HG03095 (cell line): ENCODE measurements around the gene FGF8.

Experiments used
- ATAC-seq: cut with Tn5 transposase; IDR thresholded peaks from one replicate; pipeline ENCODE4 v1.9.1; 2021; ENCODE audit warnings: moderate library complexity; ENCODE audit not compliant: unreplicated experiment

The FGF8 gene

GRCh38 chr10:101741938-101742337 is 34.0 kb downstream of the FGF8 start:
- ATAC-seq: no peak

DNA sequence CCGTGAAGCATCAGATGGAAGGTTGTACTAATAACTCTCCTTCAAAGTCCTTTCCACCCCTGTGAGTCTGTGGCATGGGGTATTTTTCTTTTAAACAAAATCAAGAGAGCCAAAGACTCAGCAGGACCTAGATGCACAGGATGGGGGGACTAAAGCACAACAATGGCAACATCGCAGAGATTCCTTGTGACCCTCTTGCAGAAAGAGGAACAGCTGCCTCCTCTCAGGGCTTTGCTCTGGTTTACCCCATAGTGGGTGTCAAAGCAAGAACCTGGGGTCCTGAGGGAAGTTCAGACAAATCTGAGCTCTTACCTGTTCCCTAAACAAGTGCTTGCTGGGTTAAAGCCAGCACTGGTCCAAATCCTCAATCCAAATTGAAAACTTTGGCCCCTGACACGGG is 39.2 kb downstream of the FGF8 start:
- no peak for ATAC-seq

DNA sequence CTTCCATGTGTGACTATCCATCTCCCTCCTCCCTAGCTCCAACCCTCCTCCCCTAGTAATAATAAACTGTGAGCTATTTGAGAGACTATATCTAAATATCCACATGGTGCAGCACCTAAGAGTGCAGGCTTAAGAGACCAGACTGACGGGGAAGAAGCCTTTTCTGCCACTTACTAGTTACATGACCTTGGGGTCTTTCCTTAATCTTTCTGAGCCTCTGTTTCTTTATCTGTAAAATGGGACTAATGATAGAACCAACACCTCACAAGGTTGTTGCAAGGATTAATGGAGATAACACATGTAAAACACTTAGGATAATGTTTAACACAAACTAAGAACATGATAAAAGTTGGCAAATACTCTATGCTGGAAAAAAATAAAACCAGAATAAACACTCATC is 43.8 kb downstream of the FGF8 start:
- no peak for ATAC-seq

DNA sequence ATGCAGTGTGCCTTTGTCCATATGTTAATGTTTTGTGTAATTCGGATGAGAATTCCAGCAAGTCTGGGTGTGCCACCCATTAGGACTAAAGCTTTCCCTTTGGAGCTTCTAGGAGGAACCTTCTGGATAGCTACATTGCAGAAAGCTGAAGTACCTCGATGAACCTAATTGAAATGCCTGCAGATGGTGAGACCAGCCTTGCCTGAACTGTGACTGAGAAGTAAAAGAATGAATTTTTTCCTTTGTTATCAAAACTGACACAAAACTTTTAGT is 49.9 kb downstream of the FGF8 start:
- no peak for ATAC-seq

GRCh38 chr10:101725296-101726114 is 50.4 kb downstream of the FGF8 start:
- ATAC-seq: no peak

DNA sequence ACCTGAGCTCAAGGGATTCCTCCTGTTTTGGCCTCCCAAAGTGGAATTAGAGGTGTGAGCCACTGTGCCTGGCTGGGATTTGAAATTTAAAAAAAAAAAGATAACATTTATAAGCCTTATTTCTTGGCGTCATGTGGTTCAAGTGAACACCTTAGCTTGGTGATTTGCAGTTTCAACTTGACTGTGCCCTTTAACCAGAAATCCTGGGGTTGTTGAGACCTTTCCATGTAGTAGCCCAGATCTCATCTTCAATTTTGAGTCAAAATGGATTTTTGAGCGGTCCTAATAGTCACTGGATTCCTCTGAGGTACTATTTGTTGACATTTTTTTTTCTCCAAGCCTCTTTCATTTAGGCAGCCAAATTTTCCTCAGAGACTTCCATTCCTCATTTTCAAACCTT is 51.5 kb downstream of the FGF8 start:
- ATAC-seq: no peak

DNA sequence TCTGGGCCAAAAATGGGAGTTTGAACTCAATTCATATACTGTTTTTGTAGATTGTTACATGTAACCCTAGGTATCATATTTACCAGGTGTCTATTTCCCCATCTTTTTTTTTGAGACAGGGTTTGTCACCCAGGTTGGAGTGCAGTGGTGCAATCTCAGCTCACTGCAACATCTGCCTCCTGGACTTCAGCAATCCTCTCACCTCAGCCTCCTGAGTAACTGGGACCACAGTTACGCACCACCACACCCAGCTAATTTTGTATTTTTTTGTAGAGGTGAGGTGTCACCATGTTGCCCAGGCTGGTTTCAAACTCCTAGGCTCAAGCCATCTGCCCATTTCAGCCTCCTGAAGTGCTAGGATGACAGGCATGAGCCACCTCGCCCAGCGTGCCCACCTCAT is 52.7 kb downstream of the FGF8 start:
- no peak for ATAC-seq

- ATAC-seq: no peak
Measured at GRCh38 chr10:101721806-101722205, 54.1 kb downstream of the FGF8 start.

DNA sequence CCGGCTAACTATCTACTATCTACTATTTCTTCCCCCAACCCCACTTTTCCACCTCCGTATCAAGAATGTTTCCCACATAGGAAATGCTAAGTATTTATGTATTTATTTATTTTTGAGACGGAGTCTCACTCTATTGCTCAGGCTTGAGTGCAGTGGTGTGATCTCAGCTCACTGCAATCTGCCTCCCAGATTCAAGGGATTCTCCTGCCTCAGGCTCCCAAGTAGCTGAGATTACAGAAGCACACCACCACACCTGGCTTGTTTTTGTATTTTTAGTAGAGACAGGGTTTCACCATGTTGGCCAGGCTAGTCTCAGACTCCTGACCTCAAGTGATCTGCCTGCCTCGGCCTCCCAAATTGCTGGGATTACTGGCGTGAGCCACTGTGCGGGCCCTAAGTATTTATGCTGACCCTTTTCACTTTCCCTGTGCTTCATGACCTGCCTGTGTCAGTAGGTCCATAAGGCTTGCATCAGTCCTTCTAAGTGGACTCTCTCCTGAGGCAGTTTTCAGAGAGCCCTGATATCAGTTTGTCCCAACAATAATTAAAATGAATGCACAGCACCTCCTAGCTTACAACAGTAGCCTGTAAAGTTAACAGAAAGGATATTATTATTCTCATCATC is 55.2 kb downstream of the FGF8 start:
- no peak for ATAC-seq
